ENCODE measurements around the gene ADAMTS18.

Gene ADAMTS18

GRCh38 chr16:77328768-77329167, 106.1 kb downstream of the ADAMTS18 start:
- FAIRE-seq (no peak), DNase-seq (ENCODE audit: insufficient read length, low spot score) (no peak)
- TF ChIP-seq, protein P1, sequence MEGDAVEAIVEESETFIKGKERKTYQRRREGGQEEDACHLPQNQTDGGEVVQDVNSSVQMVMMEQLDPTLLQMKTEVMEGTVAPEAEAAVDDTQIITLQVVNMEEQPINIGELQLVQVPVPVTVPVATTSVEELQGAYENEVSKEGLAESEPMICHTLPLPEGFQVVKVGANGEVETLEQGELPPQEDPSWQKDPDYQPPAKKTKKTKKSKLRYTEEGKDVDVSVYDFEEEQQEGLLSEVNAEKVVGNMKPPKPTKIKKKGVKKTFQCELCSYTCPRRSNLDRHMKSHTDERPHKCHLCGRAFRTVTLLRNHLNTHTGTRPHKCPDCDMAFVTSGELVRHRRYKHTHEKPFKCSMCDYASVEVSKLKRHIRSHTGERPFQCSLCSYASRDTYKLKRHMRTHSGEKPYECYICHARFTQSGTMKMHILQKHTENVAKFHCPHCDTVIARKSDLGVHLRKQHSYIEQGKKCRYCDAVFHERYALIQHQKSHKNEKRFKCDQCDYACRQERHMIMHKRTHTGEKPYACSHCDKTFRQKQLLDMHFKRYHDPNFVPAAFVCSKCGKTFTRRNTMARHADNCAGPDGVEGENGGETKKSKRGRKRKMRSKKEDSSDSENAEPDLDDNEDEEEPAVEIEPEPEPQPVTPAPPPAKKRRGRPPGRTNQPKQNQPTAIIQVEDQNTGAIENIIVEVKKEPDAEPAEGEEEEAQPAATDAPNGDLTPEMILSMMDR (IDR thresholded peaks at IDR 0.05; ENCODE audit: insufficient read depth, missing control alignments): no peak

DNA sequence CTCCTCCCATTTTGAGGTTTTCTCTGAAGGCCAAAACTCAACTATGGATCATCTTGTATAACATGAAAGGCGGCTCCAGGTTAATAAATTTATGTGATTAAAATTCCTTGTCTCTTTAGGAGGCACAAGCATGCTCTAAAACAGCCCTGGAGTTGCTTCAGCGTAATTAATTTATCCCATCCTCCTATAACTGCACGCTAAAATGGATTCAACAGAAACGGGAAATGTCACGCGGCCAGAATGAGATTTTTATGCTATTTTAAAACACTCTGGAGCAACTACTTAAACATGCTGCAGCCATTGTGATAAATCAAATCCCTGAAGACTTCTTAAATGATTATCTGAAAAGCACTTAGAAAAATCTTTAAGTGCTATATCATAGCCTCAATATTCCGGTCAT, 106.6 kb downstream of the ADAMTS18 start:
- TF ChIP-seq, protein P1 (IDR thresholded peaks at IDR 0.05; ENCODE audit: insufficient read depth, missing control alignments): no peak
- FAIRE-seq (no peak), DNase-seq (ENCODE audit: insufficient read length, low spot score) (no peak)

DNA sequence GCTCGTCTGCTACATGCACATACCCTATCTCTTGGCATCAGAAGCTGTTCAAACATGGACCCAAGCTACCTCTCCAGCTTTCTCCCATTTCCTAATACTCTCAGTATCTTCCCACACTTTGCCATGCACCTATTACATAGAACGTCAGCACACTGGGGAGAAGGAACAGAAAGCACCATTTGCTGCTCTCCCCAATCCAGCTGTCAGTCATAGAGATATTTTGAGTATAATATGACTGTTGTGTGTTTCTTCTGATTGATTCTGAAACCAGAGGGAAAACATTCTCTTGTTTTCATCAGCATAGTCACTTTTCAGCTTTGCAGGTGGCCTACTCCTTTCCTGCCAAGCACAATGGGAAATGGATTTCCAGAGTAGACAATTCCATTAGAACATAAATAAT, 107.1 kb downstream of the ADAMTS18 start:
- DNase-seq (ENCODE audit: insufficient read length, low spot score) (no peak), FAIRE-seq (no peak)
- TF ChIP-seq, protein P1 (IDR thresholded peaks at IDR 0.05; ENCODE audit: insufficient read depth, missing control alignments): no peak

DNA sequence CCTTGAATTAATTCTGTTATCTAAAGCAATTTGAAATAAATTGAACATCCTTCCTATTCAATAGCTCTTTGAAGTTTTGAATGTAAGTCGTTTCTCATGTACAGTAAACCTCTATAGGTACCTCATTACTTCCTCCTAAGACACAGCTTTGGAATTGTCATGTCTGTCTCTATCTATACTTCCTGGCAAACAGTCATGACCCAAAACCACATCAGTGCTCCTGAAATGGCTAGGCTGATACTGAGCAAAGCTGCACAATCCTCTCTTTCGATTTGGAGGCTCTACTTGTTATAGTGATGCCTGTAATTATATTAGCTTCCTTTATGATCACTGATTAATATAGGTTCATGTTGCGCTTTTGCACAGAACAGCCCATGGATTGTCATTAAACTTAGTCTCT, 110.1 kb downstream of the ADAMTS18 start:
- FAIRE-seq (no peak), DNase-seq (ENCODE audit: insufficient read length, low spot score) (no peak)
- TF ChIP-seq, protein P1 (IDR thresholded peaks at IDR 0.05; ENCODE audit: insufficient read depth, missing control alignments): no peak

- FAIRE-seq: no peak
- no peak for DNase-seq (ENCODE audit: insufficient read length, low spot score)
- TF ChIP-seq, protein P1 (IDR thresholded peaks at IDR 0.05; ENCODE audit: insufficient read depth, missing control alignments): no peak
Measured at GRCh38 chr16:77323695-77324094, 111.1 kb downstream of the ADAMTS18 start.

GRCh38 chr16:77322757-77323156, 112.1 kb downstream of the ADAMTS18 start:
- DNase-seq (ENCODE audit: insufficient read length, low spot score) (no peak), FAIRE-seq (no peak)
- TF ChIP-seq, protein P1 (IDR thresholded peaks at IDR 0.05; ENCODE audit: insufficient read depth, missing control alignments): no peak

GRCh38 chr16:77317059-77317458, 117.8 kb downstream of the ADAMTS18 start:
- TF ChIP-seq, protein P1 (IDR thresholded peaks at IDR 0.05; ENCODE audit: insufficient read depth, missing control alignments): no peak
- FAIRE-seq: no peak
- DNase-seq (ENCODE audit: insufficient read length, low spot score): no peak

Measured in D721Med (cell line).